Lung (tissue), 12 donors: ENCODE measurements around the gene SETBP1. TPM values are rescaled to one million over a fixed set of nuclear protein-coding genes. Genes with fewer than 3 reads are reported as not detected.

Experiments used
- ATAC-seq: fragments of 200-7000 bp; cut with Tn5 transposase; one replicate; pipeline ENCODE4 v1.9.1; 2020; ENCODE audit warnings: moderate number of reproducible peaks; ENCODE audit not compliant: insufficient read depth, low FRiP score
- DNase-seq, 3 donors: peaks; one replicate each; pipeline ENCODE4 v3.0.0-alpha.2; 2013 to 2017
- H3K27ac ChIP-seq, 2 donors: one replicate each; pipeline ENCODE4 v1.5.1; 2013; ENCODE audit warnings: mild to moderate bottlenecking in 2 of 2, moderate library complexity in 2 of 2, control low read depth in 1 of 2, inconsistent platforms in 1 of 2, low read depth in 1 of 2, low read length in 1 of 2
- H3K27me3 ChIP-seq, 3 donors: one replicate each; pipeline ENCODE4 v1.5.1; 2013; ENCODE audit warnings: low read length in 2 of 3; ENCODE audit not compliant: control insufficient read depth in 3 of 3, insufficient read depth in 3 of 3
- H3K36me3 ChIP-seq, 4 donors: one replicate each; pipeline ENCODE4 v1.5.1; 2013; ENCODE audit warnings: low read length in 4 of 4, mild to moderate bottlenecking in 1 of 4, moderate library complexity in 1 of 4; ENCODE audit not compliant: control insufficient read depth in 4 of 4, insufficient read depth in 4 of 4
- H3K4me1 ChIP-seq, 5 donors: one replicate each; pipeline ENCODE4 v1.5.1; 2013; ENCODE audit warnings: low read length in 5 of 5, mild to moderate bottlenecking in 2 of 5, moderate library complexity in 1 of 5; ENCODE audit not compliant: control insufficient read depth in 5 of 5, insufficient read depth in 5 of 5
- H3K4me3 ChIP-seq: one replicate; pipeline ENCODE4 v1.5.1; 2013; ENCODE audit warnings: mild to moderate bottlenecking, control low read depth, moderate library complexity
- H3K9ac ChIP-seq, 2 donors: one replicate each; pipeline ENCODE4 v1.5.1; 2013; ENCODE audit warnings: low read length in 2 of 2, control low read depth in 1 of 2; ENCODE audit not compliant: insufficient read depth in 1 of 2
- H3K9me3 ChIP-seq, 4 donors: one replicate each; pipeline ENCODE4 v1.5.1; 2013; ENCODE audit warnings: low read length in 3 of 4, mild to moderate bottlenecking in 1 of 4, moderate library complexity in 1 of 4; ENCODE audit not compliant: control insufficient read depth in 4 of 4, insufficient read depth in 3 of 4
- WGBS, 2 donors: extraction: QIAGEN DNeasy Blood & Tissue Kit; methylation state at CpG; one replicate each; pipeline ENCODE4 v1.1.7; 2013; 5-methylcytosine and 5-hydroxymethylcytosine counted together
- polyA plus RNA-seq, 2 donors: library from polyadenylated mRNA; stranded (reverse); fragments of 200-250 nt; gene quantifications; one replicate each; pipeline ENCODE4 v1.2.1, GENCODE V29; 2013
- total RNA-seq, 2 donors: library from RNA; depleted of rRNA in 1 of 2; stranded (reverse); fragments of >200 nt in 1 of 2; gene quantifications; one replicate each; pipeline ENCODE4 v1.2.1, GENCODE V29; 2014 to 2021
- TF ChIP-seq, protein P1 (sequence below): IDR thresholded peaks from 2 replicates; pipeline ENCODE4 v1.5.1; 2012; ENCODE audit warnings: mild to moderate bottlenecking; ENCODE audit errors: control extremely low read depth, extremely low read depth
- donor health status: control.
- donor health status: control.
- donor health status: Bipolar disorder and iron deficiency.
- donor health status: healthy.
- donor health status: DM: yes; HTN: yes; CAD: no.

The SETBP1 gene
- total and polyA plus RNA-seq, 4 donors, result 1.6 to 43.8 (median 16.6) TPM

DNA sequence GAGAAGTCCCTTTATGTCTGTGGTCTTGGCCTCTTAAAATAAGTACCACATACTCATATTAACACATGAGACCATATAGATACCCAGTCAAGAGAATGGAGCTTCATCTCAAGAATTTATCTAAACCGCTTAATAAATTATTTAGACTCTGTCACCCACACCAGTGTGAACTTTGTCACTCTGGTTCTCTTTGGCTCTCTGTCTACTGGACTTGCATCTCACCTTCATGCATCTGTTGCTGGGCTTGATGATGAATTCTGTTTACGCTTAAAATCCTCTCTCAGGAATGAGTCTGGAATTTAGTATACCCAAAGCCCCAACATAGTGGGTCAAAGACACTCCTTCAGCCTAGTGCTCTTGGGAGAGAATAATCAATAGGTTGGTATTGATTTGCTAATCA, 73.9 kb downstream of the SETBP1 start:
- H3K27me3 ChIP-seq, result no peaks in the 10 kb centered on the region
- WGBS, 2 donors, result 97% methylated on average over 2 of the region's 2 CpGs
- H3K4me3 ChIP-seq, result no peak overlapping the region
- ATAC-seq (no peak), DNase-seq (no peak)
- H3K9ac ChIP-seq, result no peak overlapping the region
- peaks cover 0 to 4% (median 0%) of the 10 kb centered on the region in 4 donors for H3K36me3 ChIP-seq
- TF ChIP-seq, protein P1, sequence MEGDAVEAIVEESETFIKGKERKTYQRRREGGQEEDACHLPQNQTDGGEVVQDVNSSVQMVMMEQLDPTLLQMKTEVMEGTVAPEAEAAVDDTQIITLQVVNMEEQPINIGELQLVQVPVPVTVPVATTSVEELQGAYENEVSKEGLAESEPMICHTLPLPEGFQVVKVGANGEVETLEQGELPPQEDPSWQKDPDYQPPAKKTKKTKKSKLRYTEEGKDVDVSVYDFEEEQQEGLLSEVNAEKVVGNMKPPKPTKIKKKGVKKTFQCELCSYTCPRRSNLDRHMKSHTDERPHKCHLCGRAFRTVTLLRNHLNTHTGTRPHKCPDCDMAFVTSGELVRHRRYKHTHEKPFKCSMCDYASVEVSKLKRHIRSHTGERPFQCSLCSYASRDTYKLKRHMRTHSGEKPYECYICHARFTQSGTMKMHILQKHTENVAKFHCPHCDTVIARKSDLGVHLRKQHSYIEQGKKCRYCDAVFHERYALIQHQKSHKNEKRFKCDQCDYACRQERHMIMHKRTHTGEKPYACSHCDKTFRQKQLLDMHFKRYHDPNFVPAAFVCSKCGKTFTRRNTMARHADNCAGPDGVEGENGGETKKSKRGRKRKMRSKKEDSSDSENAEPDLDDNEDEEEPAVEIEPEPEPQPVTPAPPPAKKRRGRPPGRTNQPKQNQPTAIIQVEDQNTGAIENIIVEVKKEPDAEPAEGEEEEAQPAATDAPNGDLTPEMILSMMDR, result no peak
- H3K27ac ChIP-seq, result no peak overlapping the region
- no peaks in the 10 kb centered on the region for H3K9me3 ChIP-seq
- H3K4me1 ChIP-seq, result no peaks in the 10 kb centered on the region

DNA sequence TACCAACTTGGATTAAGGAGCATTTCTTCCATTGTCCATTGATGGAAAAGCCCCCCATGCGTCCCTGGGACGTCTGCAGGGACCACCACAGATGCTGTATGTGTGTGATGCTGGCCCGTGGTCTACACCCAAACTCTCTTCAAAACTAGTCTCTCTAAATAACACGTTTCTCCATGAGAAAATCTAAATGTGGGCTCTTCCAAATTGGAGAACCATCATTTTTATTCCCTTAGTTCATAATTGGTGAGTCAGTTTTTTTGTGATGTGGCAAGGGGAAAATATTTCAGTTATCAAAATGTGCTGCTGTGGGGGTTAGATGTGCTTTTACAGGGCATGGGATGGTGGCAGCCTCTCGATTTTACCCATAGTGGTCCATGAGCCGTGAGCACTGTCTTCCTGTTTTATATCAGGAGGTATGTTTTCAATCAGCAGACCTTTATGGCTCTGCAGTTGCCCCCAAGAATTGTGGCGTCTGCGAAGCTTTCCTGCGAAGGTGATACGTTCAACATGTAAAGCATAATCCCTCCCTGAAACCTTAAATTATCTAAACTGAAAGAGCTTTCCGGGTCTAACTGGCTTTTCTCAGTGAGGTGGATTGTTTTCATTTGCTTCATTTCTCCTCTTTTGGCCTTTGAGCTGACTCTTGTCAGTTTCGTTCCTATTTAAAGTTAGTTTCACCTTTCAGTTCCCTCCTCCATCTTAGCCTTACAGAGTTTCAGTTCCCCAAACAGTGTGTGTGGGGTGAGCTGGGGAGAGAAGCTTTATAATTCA, 78.4 kb downstream of the SETBP1 start:
- Histone ChIP-seq H3K9ac (no peak overlapping the region), H3K4me1 (peaks cover 0 to 2% (median 0%) of the 10 kb centered on the region in 5 donors), H3K36me3 (no peaks in the 10 kb centered on the region), H3K9me3 (no peaks in the 10 kb centered on the region), H3K27ac (peak overlapping the region in 1 of 2 donors; percentile 3), H3K4me3 (no peak overlapping the region), H3K27me3 (no peaks in the 10 kb centered on the region)
- no peak for ATAC-seq
- no peak for DNase-seq
- TF ChIP-seq, protein P1, result no peak
- 71 to 76% methylated on average over 12 of the region's 12 CpGs for WGBS, 2 donors

DNA sequence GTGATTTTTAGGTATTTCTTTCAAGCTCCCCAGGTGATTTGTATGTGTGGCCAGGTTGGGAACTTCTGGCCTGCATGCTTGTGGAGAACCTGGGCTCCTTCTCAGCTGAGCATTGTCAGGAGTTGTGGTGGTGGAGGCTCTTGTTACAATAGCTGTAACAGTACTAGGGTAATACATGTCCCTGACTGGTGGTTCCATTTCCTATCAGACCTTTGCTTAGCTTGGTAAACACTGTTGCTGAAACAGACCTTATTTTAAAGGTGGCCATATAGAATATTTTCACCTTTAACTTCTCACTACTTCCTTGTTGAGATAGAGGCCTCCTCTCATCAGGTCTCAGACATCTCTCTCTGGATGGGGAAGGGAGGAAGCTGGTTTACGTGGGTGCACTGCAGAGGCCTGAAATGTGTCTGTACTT, 79.2 kb downstream of the SETBP1 start:
- Histone ChIP-seq H3K27me3 (no peaks in the 10 kb centered on the region), H3K9me3 (no peaks in the 10 kb centered on the region), H3K4me3 (no peak overlapping the region), H3K27ac (no peak overlapping the region), H3K4me1 (peaks cover 0 to 2% (median 0%) of the 10 kb centered on the region in 5 donors), H3K36me3 (no peaks in the 10 kb centered on the region), H3K9ac (no peak overlapping the region)
- DNase-seq (no peak), ATAC-seq (no peak)
- TF ChIP-seq, protein P1, result no peak
- WGBS, 2 donors, result 78 to 90% methylated on average over 1 of the region's 1 CpG
